DMS153 treated with DMSO at 0.1 percent for 48 hours (cell line): Measurements from ENCODE around the gene CNTFR.

ENCODE experiments used
- DNase-seq: peaks from one replicate; lab custom pipeline; 2025; ENCODE audit not compliant: unreplicated experiment; lab: John Stamatoyannopoulos, UW

The CNTFR gene

DNA sequence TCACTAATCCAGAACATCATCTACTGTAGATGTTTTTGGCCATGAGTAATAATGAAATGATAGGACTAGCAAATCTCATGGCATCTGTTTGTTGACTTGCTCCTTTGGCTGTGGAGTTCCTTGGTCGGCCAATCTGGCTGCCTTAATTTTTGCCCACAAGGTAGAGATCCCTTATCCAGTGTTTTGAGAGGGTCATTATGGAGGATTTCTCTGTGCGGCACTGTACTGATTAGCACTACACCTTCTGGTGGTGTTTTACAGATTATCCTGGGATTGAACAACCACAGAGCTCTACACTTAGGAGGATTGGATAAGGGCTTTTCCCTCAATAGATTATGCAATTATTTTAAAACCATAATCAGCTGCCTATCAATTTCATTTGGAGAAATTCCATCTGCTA lies 63.5 kb downstream of the CNTFR start:
- DNase-seq = no peak

DNA sequence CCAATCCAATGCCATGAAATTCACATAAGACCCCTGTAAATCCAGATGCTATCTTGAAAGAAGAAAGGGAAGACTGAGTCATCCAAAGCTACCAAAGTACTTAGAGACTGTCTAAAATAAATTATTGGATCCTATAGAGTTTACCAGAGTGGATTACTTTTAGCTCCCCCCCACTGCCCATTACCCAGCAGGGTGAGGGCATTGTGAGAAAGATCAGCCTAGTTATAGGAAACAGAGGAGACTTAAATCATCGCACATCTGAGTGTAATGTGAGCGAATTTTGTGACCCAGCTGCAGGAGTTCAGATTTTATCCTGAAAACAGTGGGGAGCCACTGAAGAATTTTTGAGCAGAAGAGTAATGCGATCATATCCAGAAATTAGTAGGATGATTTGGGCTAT lies 65.2 kb downstream of the CNTFR start:
- no peak for DNase-seq

DNA sequence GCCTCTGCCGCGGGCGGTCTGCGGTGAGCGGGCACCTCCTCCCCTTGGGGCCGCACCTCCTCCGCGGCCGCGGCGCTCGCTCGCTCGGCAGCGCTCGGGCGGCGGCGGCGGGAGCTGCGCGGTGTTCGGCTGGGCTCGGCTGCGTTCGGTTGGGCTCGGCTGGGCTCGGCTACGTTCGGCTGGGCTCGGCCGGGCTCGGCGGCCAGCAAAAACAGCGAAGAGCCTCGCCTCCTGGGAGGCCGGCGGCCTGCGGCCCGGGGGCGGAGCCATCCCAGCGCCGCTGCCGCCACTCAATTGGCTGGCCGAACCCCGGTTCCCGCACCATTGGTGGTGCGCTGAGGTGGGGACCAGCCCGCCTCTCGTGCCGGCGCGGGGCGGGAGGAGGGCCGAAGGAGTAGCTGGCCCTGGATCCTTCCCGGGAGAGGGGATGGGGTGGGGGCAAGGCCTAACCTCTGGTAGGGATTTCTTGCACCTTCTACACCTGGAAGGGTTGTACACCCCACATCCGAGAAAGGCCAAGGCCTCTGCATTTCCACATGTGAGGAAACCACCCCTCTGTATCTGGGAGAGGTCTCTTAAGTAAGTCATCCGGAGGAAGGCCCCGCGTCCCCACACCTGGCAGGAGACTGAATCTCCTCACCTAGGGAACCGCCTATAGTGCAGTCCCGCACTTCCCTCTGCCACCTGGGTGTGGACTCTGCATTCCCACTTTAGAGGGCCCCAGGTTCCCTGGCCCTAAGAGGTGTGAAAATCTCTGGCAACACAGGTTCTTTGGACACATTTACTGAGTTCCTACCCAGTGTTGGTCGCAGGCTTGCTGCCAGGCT lies 66.3 kb downstream of the CNTFR start, which contains the start of gene ENHO:
ENHO (minus strand) TSS at position 20 of the 827 bp plus-strand sequence. CDS start 1,295 bp downstream, outside the sequence.
- DNase-seq = peak; percentile 88

DNA sequence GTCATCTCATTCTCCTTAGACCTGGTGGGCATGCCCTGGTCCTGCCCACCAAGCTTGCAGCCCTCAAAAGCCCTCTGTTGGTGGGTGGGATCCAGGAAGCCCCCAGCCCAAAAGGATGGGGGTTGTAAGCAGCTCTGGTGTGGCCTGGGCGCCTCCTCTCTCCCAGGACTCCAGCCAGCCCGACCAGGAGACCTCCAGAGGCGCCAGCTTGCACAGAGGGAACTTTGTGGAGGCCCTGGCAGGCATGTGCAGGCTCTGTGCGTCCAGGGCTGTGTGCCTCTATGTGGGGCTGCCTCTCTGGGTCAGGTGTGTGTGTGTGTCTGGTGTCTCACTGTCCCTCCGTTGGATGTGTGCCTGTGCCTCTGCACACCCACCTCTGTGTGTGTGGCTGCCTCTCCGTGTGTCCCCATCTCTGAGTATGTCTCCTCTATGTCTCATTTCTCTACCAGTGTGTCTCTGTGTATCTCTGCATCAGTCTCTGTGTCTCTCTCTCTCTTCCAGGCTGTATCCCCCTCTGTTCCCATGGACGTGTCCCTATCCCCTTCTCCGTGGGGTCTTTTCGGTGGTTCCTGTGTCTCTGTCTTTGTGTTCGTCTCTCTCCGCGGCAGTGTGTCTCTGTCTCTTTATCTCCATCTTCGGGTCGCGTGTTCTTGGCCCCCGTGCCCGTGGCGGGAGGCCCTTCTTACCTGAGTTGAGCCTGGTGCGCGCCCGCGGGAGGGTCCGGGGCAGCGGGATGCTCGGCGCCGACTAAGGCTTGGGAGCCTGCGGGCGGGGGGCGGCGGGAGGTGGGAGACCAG lies 67.2 kb downstream of the CNTFR start:
- DNase-seq = no peak

DNA sequence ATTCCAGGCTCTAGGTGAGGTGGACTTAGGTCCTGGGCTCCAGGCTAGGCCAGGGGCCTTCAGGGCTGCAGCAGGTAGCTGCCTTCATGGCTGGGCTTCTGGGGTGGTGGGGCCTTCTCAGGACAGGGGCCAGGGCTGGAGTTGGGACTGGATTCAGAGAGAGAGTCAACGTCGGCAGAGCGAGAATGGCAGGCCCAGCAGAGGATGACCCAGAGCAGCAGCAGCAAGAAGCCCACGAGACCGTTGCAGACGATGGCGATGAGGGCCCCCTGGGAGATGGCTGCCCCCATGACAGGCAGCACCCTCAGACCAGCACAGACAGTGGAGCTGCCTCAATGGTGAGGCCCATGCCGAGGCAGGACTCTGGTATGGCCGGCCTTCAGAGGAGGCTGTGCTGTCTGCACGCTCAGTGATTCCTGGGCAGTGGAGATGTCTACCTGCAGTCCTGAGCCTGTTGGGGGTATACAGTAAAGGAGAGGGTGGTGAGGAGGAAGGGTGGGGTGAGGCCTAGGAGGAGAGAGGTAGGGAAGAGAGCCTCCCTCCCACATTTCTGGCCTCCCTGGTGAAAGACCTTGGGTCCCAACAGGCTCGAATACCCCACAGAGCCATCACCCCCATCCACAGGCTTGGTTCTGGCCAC lies 68.0 kb downstream of the CNTFR start:
- DNase-seq = no peak

DNA sequence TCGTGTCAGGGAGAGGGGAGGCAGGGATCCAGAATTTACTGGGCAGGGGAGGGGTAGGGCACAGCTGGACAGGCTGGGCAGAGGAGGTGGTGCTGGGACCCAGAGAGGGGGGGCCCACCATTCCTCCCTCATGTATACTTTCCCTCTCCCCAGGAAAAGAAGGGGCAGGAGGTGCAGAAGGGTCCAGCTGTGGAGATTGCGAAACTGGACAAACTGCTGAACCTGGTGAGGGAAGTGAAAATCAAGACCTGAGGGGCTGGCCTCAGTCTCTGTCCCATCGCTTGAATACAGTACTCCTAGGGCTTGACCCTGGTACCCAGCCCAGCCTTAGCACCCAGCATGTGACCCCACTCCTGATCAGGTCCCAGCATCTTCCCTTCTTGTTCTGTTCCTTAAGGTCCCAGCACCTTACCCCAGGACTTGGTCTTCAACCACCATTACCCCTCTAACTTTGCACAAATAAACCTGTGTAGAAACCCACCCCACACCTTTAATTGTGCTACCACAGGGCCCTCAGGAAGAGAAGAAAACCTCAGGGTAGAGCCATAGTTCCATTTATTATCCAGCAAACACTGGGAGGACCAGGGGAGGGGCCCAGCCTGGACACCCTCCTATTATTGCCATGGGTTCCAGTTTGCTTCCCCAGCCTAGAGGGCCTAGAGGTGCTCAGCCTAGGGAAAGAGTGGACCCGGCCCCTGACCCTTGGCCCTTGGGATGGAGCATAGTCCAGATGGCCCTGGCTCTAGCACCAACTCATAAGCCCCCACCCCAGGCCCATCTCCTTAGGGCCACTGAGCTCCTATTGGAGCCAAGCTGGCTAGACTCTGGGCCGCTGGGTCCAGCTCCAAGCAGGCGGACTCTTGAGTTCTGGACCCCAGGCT lies 68.8 kb downstream of the CNTFR start:
- DNase-seq = no peak

DNA sequence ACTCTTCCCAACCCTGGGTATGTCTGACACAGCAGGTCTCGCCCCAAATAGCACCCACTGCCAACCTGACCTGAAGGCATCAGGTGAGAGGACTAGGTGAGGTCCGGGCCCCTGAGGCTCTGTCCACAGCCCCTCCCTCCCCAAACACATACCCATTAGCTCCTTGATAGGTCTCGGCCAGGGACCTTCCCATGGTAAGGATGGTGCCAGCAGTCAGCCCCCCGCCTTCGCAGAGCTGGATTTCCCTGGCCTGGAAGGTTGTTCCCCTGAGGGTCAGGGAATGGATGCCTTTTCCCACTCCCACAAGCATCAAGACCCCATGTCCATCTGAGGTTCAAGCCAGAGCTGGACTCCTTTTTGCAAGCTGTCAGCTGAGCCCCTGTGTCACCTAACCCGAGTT lies 69.4 kb downstream of the CNTFR start:
- DNase-seq = no peak

DNA sequence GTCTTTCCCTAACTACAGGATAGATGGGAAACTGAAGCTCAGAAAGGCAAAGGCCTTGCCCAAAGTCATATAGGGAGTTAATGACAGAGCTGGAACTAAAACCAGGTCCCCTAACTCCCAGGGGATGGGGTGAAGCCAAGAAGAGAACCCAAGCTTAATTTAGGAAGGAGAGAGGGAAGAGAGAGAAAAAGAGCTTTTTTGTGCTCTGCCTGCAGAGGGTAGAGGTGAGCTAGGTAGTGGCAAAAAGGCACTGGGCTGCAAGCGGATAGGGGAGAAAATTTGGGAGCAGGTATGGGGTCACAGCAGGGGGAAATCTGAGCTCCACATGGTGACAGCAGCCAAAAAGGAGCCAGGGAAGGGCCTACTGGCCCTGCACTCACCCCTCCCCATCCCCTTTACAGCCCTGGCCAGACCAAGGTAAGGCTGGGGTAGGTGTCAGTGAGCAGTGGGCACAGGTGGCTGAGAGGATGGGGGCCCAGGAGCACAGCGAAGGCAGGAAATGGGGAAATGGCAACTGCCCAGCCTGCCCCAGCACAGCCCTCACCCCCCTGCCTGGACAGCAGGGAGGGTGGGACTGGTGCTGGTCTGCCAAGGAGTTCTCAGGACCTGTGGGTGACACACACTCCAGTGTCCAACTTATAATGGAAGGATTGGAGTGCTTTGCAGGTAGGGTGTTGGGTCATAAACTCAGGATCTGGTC lies 70.1 kb downstream of the CNTFR start:
- DNase-seq = no peak

DNA sequence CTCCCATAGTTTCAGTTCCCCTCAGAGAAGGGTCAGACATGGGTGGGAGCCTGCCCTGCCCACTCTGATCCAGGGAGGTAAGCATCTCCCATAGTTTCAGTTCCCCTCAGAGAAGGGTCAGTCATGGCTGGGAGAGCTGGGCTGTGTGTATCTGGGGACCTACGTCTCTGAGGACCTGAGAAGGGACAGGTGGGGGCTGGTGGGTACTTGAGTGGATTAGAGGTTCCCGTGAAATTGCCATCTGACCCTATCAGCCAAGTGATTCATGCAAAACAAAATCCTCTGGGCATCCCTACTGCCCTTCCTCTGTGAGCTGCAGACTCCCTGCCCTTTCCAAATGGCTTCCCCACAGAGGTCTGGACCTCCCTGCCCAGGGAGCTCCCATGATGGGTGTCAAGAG lies 70.6 kb downstream of the CNTFR start:
- no peak for DNase-seq

DNA sequence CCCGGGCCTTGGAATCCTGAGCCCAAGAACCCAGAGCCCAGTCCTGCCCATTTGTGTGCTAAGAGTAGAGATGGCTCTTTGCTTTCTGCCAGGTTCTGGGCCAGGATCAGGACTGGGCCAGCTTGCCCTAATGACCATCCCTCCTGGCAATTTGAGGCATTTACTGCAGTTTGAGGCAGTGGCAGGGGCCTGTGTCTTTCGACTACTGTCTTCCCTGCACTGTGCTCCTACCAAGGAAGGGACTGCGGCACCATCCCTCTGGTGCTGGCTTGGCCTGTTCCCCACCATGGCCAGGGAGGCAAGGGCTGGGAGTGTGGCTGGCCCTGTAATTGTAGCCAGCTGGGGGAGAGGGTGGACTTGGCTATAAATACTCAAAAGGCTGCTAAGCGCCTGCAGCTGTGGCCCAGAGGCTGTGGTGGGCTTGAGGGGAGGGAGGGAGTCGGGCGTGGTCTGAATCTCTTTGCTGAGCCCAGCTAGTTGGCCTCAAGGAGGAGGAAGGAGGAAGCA lies 71.4 kb downstream of the CNTFR start:
- DNase-seq = no peak

DNA sequence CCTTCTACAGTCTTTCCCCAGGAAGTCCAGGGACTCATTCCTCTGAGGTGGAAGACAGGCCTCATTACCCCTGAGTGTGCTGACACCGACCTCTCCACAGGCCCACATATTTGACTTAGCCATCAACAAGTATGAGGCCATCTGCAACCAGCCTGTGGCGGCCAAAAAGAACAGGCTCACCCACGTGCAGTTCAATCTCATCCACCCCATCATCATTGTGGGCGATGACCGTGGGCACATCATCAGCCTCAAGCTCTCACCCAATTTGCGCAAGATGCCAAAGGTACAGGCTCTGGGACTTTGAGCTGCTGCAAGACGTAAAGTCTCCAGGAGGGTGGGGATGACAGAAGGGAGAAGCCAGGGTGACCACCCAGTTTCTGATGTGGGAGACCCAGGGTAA lies 72.3 kb downstream of the CNTFR start:
- DNase-seq = no peak

DNA sequence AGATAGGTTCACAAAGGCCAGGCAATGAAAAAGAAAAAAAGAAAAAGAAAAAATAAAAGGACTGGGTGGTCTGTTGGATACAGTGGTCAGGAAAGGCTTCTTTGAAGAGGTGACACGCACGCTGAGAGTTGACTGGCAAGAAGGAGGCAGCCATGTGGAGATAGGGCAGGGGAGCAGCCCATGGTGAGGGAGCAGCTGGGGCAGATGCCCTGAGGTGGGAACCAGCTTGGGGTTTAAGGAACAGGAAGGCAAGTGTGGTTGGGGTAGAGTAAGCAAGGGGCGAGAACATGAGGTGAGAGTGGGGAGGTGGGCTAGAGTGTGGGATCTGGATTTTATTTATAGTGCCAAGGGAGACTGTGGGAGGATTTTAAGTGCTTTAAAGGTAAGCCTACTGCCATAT lies 73.6 kb downstream of the CNTFR start:
- DNase-seq = no peak

DNA sequence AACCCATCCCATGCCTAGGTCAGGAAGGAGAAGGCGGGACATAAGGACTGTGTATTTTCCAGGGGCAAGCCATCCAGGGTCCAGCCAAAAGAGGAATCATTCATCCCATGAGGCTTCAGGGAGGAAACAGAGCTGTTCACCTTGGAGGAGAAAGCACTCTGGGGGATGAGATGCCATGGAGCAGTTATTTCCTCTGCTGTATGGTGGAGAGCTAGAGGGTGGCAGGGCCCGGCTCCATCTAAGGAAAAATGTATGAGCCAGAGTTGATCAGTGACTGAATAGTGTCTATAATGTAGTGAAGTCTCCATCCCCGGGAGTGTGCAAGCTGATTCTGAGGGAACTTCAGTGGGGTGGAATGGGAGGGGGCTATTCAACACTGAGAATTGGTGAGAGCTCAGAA lies 74.7 kb downstream of the CNTFR start:
- DNase-seq = no peak

DNA sequence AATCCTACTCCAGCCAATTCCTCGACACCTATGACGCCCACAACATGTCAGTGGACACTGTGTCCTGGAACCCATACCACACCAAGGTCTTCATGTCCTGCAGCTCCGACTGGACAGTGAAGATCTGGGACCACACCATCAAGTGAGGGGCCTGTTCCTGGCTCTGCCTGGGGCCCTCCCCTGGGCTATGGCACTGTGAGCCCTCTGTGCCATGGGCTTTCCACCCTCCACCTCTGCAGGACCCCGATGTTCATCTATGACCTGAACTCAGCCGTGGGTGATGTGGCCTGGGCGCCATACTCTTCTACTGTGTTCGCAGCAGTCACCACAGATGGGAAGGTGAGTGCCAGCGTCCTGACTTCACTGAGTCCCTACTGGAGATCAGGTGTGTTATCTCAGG lies 75.1 kb downstream of the CNTFR start:
- DNase-seq = no peak

DNA sequence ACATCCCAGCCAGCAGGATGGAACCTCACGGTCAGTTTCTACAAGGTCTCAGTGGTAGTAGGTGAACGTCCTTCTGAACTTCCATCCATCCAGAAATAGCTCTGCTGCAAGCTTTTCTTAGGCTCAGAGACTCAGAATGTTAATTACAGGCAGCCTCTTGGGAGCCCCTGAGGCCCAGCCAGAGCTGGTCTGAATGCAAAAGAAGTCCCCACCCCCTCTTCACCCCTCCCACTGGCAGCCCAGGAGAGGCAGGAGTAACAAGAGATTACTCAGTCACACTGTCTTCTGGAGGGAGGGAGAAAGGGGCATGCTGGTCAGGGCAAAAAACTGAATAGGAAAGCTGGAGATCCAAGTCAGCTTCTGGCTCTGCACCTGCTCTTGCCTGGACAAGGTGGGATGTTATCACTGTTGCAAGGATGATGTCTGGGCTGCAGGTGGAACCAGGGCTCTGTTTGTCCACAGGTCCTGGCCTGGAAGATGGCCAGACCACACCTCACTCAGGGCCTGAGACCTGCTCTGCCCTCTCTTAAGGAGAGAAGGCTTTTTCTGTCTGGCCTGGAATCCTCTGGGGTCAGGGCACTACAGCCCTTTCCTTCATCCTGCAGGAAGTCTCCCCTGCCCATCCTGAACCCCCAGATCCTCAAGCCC lies 75.8 kb downstream of the CNTFR start:
- no peak for DNase-seq

DNA sequence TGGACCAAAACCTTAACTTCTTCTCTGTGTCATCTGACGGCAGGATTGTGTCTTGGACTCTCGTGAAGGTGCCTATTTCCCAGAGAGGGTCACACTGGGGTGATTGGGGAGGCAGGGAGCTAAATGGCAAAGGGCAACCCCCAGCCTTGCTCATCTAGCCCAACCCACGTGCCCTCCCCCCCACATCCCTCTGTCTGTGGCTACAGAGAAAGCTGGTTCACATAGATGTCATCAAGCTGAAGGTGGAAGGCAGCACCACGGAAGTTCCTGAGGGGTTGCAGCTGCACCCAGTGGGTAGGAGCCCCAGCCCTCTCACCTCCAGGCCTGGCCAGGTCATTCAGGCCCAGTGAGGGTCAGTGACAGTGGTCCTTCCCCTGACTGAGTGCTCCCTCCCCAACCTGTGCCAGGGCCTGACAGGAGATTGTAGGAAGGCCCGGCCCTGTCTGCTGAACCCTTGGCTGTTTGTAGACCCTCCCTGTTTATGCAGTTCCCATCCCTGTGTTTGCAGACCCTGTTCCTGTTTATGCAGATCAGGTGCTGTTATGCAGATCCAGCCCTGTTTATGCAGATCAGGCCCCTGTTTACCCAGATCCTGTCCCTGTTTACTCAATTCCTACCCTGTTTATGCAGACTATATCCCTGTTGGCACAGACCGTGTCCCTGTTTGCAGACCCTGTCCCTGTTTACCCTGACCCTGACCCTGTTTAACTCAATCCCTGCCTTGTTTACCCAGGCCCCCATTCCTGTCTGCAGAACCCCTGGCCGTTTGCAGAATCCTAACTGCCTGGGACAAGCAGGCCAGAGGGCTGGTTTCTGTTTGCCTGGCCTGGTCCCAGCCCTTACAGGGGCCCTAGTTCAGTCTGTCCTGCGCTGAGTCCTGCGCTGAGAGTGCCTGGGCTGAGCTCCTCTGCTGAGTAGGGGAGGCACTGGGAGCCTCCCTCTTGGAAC lies 77.1 kb downstream of the CNTFR start:
- DNase-seq = no peak

DNA sequence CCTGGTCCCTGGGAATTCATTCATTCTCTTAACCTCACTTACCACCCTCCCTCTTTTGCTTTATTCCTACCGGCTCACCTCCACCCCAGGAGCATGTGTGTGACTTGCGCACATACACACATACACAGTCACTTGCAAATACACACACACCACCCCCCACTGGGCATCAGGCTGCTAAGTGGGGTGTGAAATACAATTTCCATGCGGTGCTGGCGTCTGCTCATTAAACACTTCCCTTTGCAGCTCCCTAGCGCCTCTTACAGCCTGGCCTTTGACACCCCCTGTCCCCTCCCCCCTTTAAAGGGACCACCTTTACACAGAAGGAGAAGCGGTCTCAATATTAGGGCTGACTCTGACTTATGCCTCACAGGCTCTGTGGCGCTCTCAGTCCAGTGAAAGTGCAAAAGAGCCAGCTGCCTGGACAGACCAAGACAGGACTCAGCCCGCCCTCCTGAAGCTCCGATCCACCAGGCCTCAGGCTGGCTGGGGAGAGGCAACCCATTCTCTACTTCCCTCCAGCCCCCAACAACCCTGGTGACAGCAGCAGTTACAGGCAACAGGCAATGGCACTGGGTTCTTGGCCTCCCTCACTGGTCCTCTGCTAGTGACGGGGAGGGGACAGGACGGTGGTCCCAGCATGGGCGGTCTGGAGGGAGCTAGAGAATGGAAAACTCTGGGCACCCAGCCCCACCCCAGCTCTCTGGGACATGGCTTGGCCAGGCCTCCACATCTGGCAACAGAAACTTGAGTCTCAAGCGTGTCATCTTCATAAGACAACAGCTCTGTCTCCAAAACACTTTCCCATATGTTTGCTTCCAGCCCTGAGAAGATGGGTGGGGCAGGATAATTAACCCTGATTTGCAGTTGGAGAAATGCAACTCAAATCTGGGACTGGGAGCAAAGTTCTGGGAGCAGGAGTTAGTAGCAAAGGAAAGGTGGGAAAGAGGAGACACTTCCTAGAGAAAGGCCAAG lies 78.7 kb downstream of the CNTFR start:
- no peak for DNase-seq
